HG02678 (cell line): ENCODE measurements around the gene INPP5B.
"Not testable (repeated sequence)": the region's sequence is repeated elsewhere in the genome, so short reads cannot be mapped to it uniquely, and the experiment has no call there.

Source experiments
- ATAC-seq: cut with Tn5 transposase; IDR thresholded peaks from one replicate; pipeline ENCODE4 v1.9.1; 2021; ENCODE audit warnings: mild to moderate bottlenecking, moderate library complexity; ENCODE audit not compliant: unreplicated experiment

The INPP5B gene

GRCh38 chr1:37946703-37947360, at the start of gene INPP5B:
TSS of gene INPP5B (minus strand) at chr1:37947053. CDS start at chr1:37946308, 745 bp downstream.
- peak; percentile 96 for ATAC-seq

- ATAC-seq: peak; percentile 62
Observed at GRCh38 chr1:37995751-37996345, 49.0 kb upstream of the INPP5B start.

- no peak for ATAC-seq
Observed at GRCh38 chr1:37994886-37995566, 48.2 kb upstream of the INPP5B start.

GRCh38 chr1:37989361-37989930, 42.6 kb upstream of the INPP5B start:
- ATAC-seq: peak; percentile 28

GRCh38 chr1:37987679-37988078, 40.8 kb upstream of the INPP5B start:
- ATAC-seq: no peak

- ATAC-seq: no peak
Observed at GRCh38 chr1:37983546-37983945, 36.7 kb upstream of the INPP5B start.

GRCh38 chr1:37978541-37978940, 31.7 kb upstream of the INPP5B start:
- no peak for ATAC-seq

GRCh38 chr1:37975083-37975482, 28.2 kb upstream of the INPP5B start:
- ATAC-seq: not testable (repeated sequence)

- no peak for ATAC-seq
Observed at GRCh38 chr1:37974567-37974966, 27.7 kb upstream of the INPP5B start.

- ATAC-seq: not testable (repeated sequence)
Observed at GRCh38 chr1:37973684-37974083, 26.8 kb upstream of the INPP5B start.

- no peak for ATAC-seq
Observed at GRCh38 chr1:37965301-37965700, 18.4 kb upstream of the INPP5B start.

GRCh38 chr1:37964106-37964505, 17.3 kb upstream of the INPP5B start:
- ATAC-seq: not testable (repeated sequence)

- ATAC-seq: no peak
Observed at GRCh38 chr1:37958690-37959089, 11.8 kb upstream of the INPP5B start.

- no peak for ATAC-seq
Observed at GRCh38 chr1:37955685-37956084, 8.8 kb upstream of the INPP5B start.

- no peak for ATAC-seq
Observed at GRCh38 chr1:37954316-37954971, 7.6 kb upstream of the INPP5B start.

GRCh38 chr1:37952738-37953137, 5.9 kb upstream of the INPP5B start:
- no peak for ATAC-seq

GRCh38 chr1:37951783-37952624, 5.2 kb upstream of the INPP5B start:
- no peak for ATAC-seq

- no peak for ATAC-seq
Observed at GRCh38 chr1:37951041-37951782, 4.4 kb upstream of the INPP5B start.

- no peak for ATAC-seq
Observed at GRCh38 chr1:37949524-37950152, 2.8 kb upstream of the INPP5B start.
